Activated T-cell treated with anti-CD3 and anti-CD28 coated beads for 24 hours (primary cell): Measurements from ENCODE around the gene TBC1D19.
"Not testable (repeated sequence)": the region's sequence is repeated elsewhere in the genome, so short reads cannot be mapped to it uniquely, and the experiment has no call there.

ENCODE experiments used
- DNase-seq: peaks from one replicate; pipeline ENCODE4 v3.0.0-alpha.2; 2020; ENCODE audit warnings: low read depth

Gene TBC1D19

GRCh38 chr4:26583865-26584652, at the start of gene TBC1D19:
TBC1D19 (plus strand) TSS chr4:26584084; CDS start chr4:26584194, 110 bp downstream.
- peak; percentile 85 for DNase-seq

- no peak for DNase-seq
These were observed 40.9 kb upstream of the TBC1D19 start for GRCh38 chr4:26542991-26543390.

- no peak for DNase-seq
These were observed 39.5 kb upstream of the TBC1D19 start for GRCh38 chr4:26544421-26544820.

GRCh38 chr4:26548379-26548778, 35.5 kb upstream of the TBC1D19 start:
- DNase-seq = not testable (repeated sequence)

- no peak for DNase-seq
These were observed 26.7 kb upstream of the TBC1D19 start for GRCh38 chr4:26557164-26557563.

- DNase-seq = no peak
These were observed 25.6 kb upstream of the TBC1D19 start for GRCh38 chr4:26558166-26558895.

- no peak for DNase-seq
These were observed 17.8 kb upstream of the TBC1D19 start for GRCh38 chr4:26566133-26566532.

- no peak for DNase-seq
These were observed 15.4 kb upstream of the TBC1D19 start for GRCh38 chr4:26568446-26568994.

GRCh38 chr4:26570596-26570995, 13.3 kb upstream of the TBC1D19 start:
- DNase-seq = no peak

GRCh38 chr4:26573389-26573794, 10.5 kb upstream of the TBC1D19 start:
- no peak for DNase-seq

- no peak for DNase-seq
These were observed 9.3 kb upstream of the TBC1D19 start for GRCh38 chr4:26574563-26574962.

- DNase-seq = no peak
These were observed 7.6 kb upstream of the TBC1D19 start for GRCh38 chr4:26576231-26576739.

- DNase-seq = no peak
These were observed 6.8 kb upstream of the TBC1D19 start for GRCh38 chr4:26577066-26577465.

GRCh38 chr4:26579169-26579568, 4.7 kb upstream of the TBC1D19 start:
- no peak for DNase-seq

GRCh38 chr4:26581341-26581740, 2.5 kb upstream of the TBC1D19 start:
- DNase-seq = not testable (repeated sequence)

GRCh38 chr4:26583538-26583864, 383 bp upstream of the TBC1D19 start:
- no peak for DNase-seq

- no peak for DNase-seq
These were observed 841 bp downstream of the TBC1D19 start for GRCh38 chr4:26584725-26585124.

GRCh38 chr4:26589705-26590104, 5.8 kb downstream of the TBC1D19 start:
- DNase-seq = no peak

GRCh38 chr4:26590639-26591038, 6.8 kb downstream of the TBC1D19 start:
- no peak for DNase-seq

- not testable (repeated sequence) for DNase-seq
These were observed 9.7 kb downstream of the TBC1D19 start for GRCh38 chr4:26593557-26593956.

GRCh38 chr4:26594371-26594770, 10.5 kb downstream of the TBC1D19 start:
- DNase-seq = no peak

GRCh38 chr4:26594778-26595177, 10.9 kb downstream of the TBC1D19 start:
- DNase-seq = no peak

GRCh38 chr4:26596843-26597242, 13.0 kb downstream of the TBC1D19 start:
- DNase-seq = no peak
